Sigmoid colon (tissue), 4 donors: Measurements from ENCODE around the gene ABHD6.

Source experiments
- CTCF ChIP-seq, 4 experiments: fragments of 450-650 bp in 3 of 4; fragments of 200-600 bp in 1 of 4; IDR thresholded peaks; one replicate each; pipeline ENCODE4 v1.5.1; 2016 to 2019; ENCODE audit warnings: antibody characterized with exemption in 4 of 4, mild to moderate bottlenecking in 3 of 4, moderate library complexity in 2 of 4
- POLR2A ChIP-seq, 2 donors: fragments of 450-650 bp; IDR thresholded peaks; one replicate each; pipeline ENCODE4 v1.6.1; 2016; ENCODE audit warnings: antibody characterized with exemption in 2 of 2, mild to moderate bottlenecking in 2 of 2, moderate library complexity in 2 of 2
- POLR2AphosphoS5 ChIP-seq, 4 donors: sonication (generic); formaldehyde crosslinking; IDR thresholded peaks; one replicate each; pipeline ENCODE4 v1.6.1; 2017; ENCODE audit warnings: antibody characterized with exemption in 4 of 4

GRCh38 chr3:58329922-58330413 lies 92.4 kb downstream of the ABHD6 start:
- TF ChIP-seq CTCF (IDR thresholded peaks at IDR 0.05) = no peak
- no peak for TF ChIP-seq POLR2A (IDR thresholded peaks at IDR 0.05)
- TF ChIP-seq POLR2AphosphoS5 (IDR thresholded peaks at IDR 0.05) = no peak
